ENCODE measurements around the gene LTBP3.

LTBP3 gene

GRCh38 chr11:65558002-65558929 lies at the start of gene LTBP3:
Gene LTBP3 (minus strand): TSS chr11:65558359. CDS start chr11:65557959, 400 bp downstream.
- no peak for FAIRE-seq

DNA sequence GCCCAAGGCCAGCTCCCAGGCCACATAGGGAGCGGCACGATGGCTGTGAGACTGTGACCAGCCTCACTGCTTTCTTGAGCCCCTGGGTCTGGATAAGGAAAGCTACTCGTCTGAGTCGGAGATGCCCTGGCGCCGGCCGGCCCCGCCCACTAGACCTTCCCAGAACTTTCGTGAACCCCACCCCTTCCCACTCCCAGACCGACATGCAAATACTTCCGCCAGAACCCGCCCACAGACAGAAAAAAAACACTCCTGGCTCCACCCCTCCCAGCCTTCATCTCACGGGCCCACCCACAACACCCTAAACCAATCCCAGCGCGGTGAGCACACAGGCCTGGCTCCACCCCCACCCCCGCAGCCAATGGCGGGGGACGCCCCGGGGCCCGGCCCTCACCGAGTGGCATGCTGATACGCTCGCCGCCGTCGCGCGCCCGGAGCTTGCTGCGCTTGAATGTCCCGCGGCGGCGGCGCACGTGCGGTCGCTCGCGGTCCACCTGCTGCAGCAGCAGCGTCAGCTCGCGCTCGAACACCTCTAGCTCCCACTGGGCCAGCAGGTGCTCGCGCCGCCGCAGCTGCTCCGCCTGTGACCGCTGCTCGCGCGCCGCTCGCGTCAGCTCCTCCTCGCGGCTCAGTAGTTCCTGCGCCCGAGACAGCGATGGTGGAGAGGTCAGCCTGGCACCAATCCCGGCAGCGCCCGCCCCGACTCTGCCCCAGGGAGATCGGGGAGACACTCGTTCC lies 48.9 kb upstream of the LTBP3 start:
- FAIRE-seq: no peak

DNA sequence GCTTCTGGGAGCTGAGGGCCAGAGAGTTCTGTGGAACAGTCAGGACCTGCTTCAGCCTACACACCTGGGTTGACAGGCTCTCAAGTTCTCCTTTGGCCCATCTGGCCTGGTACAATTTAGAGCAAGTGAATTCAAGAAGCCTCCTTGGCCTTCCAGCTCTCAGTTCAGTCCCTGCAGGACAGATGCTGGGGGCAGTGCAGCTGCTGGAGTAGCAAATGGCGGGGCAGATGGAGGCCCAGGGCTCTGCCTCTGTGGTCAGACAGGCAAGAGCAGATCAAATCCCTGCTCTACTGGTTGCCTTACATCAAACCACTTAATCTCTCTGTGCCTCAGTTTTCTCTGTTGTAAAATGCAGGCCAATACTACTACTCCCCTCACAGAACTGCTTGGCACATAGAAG lies 46.1 kb upstream of the LTBP3 start:
- FAIRE-seq: no peak

DNA sequence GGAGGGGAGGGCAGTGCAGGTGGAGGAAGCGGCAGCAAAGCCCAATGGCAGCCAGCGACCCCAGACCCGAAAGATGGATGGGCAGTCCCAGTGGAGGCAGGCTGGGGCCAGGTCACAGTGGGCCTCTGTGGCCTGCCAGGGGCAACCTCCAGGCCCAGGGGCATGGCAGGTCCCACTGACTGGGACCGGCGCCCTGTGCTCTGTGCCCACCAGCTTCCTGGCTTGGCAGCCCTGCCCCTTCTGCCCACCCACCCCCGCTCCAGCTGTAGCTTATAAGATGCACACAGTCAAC lies 41.7 kb upstream of the LTBP3 start:
- FAIRE-seq: no peak

DNA sequence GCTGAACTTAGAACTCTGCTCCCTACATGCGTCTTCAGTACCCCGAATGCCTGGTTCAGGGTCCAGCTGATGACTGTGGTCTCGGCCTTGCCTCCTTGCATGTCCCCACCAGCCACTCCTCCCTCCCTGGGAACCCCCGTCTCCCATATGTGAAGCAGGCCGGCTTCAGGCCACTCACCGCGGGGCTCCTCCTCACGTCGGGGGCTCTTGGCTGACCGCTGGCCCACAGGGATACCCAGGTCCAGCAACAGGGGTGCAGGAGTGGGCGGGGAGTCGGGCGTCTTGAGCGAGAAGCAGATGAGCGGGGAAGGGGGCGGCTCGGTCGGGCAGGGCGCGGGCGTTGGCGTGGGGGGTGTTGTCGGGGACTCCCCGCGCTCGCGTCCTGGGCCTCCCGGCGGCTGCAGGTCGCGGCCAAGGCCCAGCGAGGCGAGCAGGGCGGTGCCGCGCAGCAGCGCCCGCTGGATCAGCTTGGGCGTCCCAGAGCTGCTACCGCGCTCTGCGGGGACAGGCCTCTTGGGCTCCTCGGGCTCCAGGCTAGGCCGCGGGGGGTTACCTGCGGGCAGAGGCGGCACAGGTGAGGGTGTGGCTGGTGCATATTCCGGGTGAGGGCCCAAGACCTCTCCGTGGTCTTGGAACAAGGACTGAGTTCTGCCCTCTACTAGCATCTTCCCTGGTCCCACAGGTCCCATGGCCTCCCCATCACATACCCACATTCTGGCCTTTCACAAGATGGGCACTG lies 41.2 kb upstream of the LTBP3 start:
- FAIRE-seq: no peak

DNA sequence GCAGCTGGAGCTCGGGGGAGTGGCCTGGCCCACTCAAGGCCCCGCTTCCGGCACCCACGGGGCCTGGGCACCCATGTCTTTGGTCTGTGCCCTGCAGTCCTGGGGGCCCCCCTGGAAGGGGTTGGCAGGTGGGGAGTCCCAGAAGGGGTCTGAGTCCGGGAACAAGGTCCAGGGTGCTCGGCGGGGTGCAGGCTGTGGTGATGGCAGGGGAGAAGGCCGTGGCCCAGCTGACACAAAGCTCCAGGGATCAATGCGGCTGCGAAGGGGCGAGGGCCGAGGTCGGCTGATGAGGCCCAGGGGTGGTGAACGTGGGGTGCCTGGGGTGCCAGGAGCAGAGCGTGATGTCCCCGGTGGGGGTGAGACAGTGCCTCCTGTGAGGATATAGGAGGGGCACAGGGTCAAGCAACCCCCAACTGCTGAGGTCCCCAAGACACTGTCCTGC lies 40.1 kb upstream of the LTBP3 start:
- FAIRE-seq: no peak

- FAIRE-seq: no peak
Observed at GRCh38 chr11:65596520-65596919, 38.4 kb upstream of the LTBP3 start.

DNA sequence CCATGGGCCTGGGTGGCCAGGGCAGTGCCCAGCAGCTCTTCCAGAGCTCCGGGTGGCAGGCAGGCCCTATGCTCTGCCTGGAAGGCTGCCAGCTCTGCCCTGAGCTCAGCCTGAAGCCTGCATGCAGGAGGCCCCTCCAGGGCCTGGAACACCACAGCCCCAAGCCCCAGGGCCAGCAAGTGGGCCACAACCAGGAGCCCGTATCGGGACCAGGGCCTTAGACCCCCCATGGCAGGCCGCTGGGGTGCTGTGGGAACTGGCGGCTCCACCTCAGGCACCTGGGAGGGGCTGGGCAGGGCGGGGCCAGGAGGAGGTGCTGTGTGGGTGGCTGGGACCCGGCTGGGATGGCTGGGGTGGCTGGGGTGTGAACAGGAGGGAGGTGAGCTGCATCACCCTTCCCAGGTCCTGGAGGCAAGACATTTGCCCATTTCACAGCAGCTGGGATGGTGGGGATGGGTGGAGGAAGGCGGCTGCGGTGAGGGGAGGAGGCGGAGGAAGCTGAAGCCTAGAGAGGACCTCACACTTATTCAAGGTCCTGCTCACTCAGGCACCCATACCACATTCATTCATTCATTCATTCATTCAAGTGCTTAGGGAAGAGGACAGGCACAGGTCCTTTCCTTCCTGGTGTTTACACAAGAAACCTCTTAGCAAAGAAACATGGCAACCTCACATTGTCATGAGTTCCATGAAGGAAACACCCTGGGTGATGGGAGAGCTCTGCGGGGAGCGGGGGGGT lies 37.6 kb upstream of the LTBP3 start, which contains the start of gene KCNK7:
KCNK7 (minus strand) TSS at position 258 of the 739 bp plus-strand sequence; CDS start at position 230, 28 bp downstream.
- FAIRE-seq: no peak

DNA sequence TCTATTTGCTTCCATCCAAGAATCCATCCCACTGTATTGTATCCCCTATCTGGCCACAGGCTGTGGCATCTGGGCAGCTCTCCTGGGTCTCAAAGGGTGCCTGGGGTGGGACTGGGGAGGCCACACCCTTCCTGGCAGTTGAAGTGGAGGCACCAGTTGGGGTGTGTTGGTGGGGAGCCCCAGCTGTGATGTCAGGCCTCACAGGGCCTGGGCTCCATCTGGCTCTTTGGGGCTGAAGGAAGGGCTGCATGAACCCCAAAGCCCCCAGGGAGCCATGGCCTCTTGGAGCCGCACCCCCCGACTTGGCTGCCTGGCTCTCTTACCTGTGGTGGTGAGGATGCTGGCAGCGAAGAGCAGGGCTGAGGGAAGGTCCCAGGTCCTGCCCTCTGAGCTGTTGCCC lies 37.0 kb upstream of the LTBP3 start:
- no peak for FAIRE-seq

DNA sequence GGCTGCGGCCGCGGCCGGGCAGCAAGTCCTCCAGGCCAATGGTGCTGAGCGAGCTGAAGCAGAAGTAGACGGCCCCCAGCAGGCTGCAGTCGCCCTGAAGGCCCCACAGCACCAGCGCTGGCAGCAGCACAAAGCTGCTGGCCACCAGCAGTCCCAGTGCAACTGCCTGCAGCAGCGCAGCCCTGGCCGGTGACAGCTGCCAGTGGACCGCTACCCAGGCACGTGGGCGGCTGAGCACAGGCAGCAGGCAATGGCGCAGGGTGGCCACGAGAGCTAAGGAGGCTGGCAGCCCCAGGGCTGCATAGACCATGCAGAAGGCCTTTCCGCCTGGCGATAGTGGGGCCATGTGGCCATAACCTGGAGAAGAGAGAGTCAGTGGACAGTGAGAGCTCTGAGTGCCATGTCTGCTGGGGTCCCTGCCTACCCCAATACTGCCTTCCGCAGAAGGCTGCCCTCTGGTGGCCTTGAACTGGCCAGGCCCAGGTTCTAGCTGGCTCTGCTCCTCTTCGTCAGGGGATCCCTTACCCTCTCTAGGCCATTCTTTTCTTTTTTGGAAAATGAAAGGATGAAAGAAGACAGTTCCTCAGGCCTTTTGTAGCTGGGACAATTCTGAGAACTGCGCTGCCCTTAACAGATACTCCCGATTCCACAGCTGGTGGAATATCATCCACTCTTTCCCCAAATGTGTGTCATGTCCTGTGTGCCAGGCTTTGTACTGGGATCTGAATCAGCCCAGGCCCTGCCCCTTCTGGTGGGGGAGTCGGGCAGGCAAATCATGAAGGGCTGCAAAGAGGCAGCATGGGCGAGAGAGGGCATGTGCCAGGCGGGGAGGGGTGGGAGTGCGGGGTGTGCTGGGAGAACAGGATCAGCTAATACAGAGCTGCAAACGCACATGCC lies 35.6 kb upstream of the LTBP3 start:
- FAIRE-seq: no peak

DNA sequence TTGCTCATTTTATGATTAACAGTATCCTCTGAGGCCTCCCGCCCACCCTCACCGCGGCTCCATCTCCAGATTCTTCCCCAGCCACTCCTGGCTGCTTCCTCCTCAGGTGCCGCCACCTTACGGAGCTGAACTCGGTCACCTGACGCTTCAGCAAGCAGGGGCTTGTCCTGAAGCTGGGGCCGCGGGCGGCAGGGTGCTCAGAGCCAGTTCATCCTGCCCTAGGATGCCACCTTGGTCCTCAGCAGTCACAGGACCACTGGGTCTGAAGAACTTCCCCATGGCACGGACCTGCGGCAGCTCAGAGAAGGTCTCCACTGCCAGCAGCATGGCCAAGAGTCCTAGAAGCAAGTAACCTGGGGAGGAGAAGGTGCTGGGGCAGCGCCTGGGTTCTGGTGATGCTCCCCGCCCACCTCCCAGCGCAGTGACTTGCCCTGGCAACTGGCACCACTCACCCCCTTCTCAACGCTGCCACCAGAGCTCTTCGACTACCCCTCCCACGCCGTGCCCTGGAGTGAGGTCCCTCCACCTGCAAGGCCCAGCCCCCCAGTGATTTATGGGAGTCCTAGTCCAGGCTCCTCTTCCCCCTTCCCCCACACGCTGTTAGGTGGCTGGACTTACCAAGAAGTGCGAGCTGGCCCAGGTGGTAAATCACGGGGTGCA lies 34.8 kb upstream of the LTBP3 start:
- FAIRE-seq: no peak

- no peak for FAIRE-seq
Observed at GRCh38 chr11:65591939-65592857, 34.0 kb upstream of the LTBP3 start.

- FAIRE-seq: no peak
Observed at GRCh38 chr11:65590240-65590738, 32.1 kb upstream of the LTBP3 start.

DNA sequence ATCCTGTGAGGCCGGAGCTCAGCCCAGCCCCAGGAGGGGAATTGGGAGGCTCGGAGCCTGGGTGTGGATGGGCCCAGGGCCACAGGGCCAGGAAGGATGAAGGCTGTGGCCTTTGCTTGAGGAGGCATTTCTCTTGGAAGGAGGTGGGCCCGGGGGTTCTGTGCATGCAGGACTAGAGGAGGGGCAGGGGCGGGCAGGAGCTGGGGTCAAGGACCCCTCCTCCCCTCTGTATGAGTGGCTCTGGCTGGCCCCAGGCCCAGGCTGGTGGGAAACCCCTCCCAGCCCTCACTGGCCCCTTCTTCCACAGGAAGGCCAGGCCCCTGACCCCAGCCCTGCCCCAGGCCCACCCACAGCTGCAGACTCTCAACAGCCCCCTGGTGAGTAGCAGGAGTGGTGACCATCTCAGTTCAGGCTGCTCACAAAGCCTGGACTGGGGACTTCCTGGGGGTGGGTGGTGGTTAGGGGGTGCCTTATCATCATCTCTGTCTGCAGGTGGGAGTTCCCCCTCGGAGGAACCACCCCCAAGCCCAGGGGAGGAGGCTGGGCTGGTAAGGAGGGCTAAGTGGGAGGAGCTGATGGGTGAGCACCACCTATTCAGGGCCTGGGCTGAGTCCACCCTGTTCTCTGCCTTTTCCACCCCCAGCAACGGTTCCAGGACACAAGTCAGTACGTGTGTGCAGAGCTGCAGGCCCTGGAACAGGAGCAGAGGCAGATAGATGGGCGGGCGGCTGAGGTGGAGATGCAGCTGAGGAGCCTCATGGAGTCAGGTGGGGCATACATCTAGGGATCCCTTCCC lies 31.5 kb upstream of the LTBP3 start:
- no peak for FAIRE-seq

- FAIRE-seq: no peak
Observed at GRCh38 chr11:65588199-65589054, 30.3 kb upstream of the LTBP3 start.

DNA sequence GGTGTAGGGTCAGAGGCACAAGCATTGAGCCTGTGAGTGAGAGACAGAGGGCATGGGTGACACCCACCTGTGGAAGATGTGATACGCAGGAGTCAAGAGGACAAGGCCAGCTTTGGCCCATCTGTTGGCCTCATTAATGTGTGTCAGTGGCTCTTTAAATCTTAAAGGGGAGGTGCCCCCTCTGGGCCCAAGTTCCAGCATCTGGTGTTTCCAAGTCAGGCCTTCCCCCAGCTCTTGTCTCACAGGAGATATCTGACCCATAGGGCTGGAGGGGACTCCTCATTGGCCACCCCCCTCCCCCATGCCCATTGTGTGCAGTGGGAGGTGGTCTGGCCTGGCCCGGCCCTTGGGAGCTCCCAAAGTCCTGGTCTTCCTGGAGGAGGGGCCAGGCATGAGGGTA lies 28.5 kb upstream of the LTBP3 start:
- no peak for FAIRE-seq

GRCh38 chr11:65586247-65586630 lies 28.1 kb upstream of the LTBP3 start:
- no peak for FAIRE-seq
